HG02885 (cell line): ENCODE data around the gene C16orf74.

ENCODE experiments used
- ATAC-seq: cut with Tn5 transposase; IDR thresholded peaks from one replicate; pipeline ENCODE4 v1.9.1; 2021; ENCODE audit warnings: mild to moderate bottlenecking; ENCODE audit not compliant: unreplicated experiment, poor library complexity

C16orf74 gene

GRCh38 chr16:85751698-85752501, 1.0 kb upstream of the C16orf74 start:
- ATAC-seq = no peak

- peak; percentile 40 for ATAC-seq
Measured at GRCh38 chr16:85750146-85750826, 610 bp downstream of the C16orf74 start.

- no peak for ATAC-seq
Measured at GRCh38 chr16:85749771-85750145, 1.1 kb downstream of the C16orf74 start.

GRCh38 chr16:85746460-85747215, 4.3 kb downstream of the C16orf74 start:
- no peak for ATAC-seq

GRCh38 chr16:85738923-85739715, 11.8 kb downstream of the C16orf74 start:
- ATAC-seq = no peak

- no peak for ATAC-seq
Measured at GRCh38 chr16:85736921-85737320, 14.0 kb downstream of the C16orf74 start.

GRCh38 chr16:85735946-85736345, 14.9 kb downstream of the C16orf74 start:
- no peak for ATAC-seq

GRCh38 chr16:85735225-85735635, 15.7 kb downstream of the C16orf74 start:
- ATAC-seq = peak; percentile 77

GRCh38 chr16:85734311-85735017, 16.4 kb downstream of the C16orf74 start:
- no peak for ATAC-seq

GRCh38 chr16:85733839-85734170, 17.1 kb downstream of the C16orf74 start:
- no peak for ATAC-seq

GRCh38 chr16:85733155-85733838, 17.6 kb downstream of the C16orf74 start:
- ATAC-seq = no peak

- no peak for ATAC-seq
Measured at GRCh38 chr16:85731179-85731578, 19.7 kb downstream of the C16orf74 start.

GRCh38 chr16:85730186-85730465, 20.8 kb downstream of the C16orf74 start:
- ATAC-seq = no peak

GRCh38 chr16:85729452-85730185, 21.3 kb downstream of the C16orf74 start:
- no peak for ATAC-seq

GRCh38 chr16:85728879-85729278, 22.0 kb downstream of the C16orf74 start:
- ATAC-seq = no peak

- no peak for ATAC-seq
Measured at GRCh38 chr16:85724936-85725335, 26.0 kb downstream of the C16orf74 start.

GRCh38 chr16:85724126-85724879, 26.6 kb downstream of the C16orf74 start:
- ATAC-seq = no peak
